GM19240 (cell line): ENCODE measurements around the gene SPATA6L.
A peak's percentile ranks its signal among the peaks of the same experiment; 100 is the strongest.

Source experiments
- DNase-seq: peaks from one replicate; pipeline ENCODE4 v3.0.0; 2011; ENCODE audit warnings: low spot score; ENCODE audit not compliant: insufficient read length

The SPATA6L gene

DNA sequence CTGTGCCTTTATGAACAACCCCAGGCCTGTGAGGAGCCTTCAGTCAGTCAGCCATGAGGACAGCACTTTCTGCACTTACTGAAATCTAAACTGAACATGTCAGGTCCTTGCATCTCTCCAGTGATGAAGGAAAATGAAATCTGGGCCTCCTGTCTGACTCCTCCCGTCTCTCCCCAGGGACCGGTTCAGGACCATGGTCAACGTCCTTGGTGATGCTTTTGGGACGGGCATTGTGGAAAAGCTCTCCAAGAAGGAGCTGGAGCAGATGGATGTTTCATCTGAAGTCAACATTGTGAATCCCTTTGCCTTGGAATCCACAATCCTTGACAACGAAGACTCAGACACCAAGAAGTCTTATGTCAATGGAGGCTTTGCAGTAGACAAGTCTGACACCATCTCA is 81.1 kb downstream of the SPATA6L start:
- DNase-seq = no peak

DNA sequence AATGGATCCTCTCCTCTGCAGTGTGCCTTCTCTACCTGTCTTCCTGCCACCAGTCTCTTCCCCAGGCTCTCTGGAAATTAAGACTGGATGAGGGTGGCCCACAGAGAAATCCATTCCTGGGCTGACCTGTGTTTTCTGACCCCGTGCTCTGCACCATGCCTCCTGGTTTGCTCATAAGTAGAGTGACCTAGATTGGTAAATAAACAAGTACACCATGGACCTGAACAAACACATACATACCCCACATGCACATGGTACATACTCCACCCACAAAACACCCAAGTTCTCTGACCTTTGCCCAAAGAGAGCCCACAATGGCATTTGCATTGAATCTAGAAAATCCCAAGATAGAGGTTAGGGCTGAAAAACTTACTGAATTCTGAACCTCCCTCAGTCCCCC is 81.6 kb downstream of the SPATA6L start:
- DNase-seq = no peak

DNA sequence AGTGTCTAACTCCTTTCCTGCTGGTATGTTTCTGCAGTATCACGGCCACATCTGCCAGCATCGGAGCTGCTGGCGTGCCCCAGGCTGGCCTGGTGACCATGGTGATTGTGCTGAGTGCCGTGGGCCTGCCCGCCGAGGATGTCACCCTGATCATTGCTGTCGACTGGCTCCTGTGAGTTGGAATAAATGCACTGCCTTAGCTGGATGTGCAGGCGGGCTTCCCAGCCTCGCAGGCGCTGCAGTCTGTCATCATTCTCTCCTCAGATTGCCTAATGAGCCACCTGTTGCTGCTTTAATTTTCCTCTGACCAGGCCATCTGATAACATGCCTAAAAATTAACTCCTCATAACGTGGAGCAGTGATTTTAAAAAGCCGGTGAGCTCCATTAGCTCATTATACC is 83.3 kb downstream of the SPATA6L start:
- DNase-seq = no peak

DNA sequence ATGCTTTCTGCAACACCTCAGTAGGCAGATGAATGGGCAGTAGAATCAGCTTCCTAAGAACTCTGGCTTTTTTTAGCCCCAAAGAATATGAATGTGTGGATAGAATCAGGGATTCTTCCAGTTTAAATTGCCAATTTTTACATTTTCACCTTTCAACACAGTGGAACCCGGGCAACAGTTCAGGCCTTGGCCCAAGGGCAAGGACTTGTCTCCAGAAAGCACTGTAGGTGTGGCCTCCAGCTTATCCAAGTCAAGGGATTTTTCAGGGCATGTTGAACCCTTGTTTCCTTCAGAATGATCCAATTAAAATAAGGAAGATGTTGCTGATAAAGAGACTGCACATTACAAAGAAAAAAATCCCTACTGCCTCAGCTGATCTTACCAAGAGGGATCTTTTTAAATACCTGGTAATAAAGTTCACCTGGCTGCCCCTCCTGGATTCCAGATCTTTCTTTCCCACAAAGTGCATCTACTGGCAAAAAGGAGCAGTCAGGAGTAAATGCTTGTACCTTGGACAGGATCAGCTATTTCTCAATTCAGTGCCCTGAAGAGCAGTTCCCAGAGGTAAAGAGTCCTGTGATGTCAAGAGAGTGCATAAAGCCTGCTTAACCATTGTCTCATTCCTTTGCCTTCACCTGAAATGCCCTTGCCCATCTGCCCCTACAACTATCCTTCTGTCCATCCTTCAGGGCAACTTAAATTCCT is 84.3 kb downstream of the SPATA6L start:
- DNase-seq = no peak

DNA sequence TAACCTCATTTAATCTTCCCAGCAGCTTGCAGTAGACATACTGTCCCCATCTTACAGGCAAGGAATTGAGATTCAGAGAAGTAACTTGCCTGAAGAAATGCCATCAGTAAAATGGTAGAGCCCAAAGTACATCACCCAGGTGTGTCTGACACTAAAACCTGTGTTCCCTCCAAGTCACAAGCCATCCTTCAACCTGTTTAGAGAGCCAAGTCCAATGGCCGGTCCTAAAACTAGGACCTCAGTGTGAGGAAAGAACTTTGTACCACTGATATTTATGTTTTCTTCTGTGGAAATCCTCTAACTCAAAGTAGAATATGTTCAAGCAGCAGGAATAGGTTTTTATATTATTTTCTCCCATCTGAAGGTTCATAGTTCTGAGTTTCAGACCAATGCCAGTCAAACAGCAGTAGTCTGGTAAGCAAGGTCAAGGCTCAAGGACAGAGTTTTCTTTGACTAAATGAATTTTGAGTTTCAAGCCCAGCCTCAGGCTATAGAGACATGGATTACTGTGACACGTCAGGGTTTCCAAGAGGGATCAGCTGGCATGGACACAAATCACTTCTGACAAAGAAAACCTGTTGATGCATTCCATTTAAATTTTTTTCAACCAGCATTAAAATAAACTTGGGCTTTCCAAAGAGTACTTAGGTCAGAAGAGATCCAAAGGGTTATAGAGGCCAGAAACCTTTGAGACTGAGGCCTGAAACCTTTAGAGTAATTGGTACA is 85.1 kb downstream of the SPATA6L start:
- DNase-seq = no peak

DNA sequence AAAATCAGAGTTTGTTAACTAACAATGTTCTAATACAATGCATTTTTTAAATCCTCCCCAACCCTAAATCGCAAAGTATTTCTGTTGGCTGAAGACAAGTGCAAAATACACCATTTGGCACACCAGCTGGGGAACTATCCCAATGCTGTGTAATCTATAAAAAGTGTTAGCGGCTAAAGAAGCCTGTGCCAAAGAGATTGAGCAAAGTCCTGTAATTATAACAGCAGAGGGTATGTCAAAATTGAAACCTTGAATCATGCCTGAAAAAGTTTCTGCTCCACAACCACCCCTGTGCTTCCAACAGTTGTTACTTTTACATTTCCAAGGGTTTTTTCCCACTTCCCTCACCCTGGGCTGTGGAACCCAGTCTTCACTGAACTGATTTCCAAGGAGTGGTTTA is 87.3 kb downstream of the SPATA6L start:
- DNase-seq = no peak

DNA sequence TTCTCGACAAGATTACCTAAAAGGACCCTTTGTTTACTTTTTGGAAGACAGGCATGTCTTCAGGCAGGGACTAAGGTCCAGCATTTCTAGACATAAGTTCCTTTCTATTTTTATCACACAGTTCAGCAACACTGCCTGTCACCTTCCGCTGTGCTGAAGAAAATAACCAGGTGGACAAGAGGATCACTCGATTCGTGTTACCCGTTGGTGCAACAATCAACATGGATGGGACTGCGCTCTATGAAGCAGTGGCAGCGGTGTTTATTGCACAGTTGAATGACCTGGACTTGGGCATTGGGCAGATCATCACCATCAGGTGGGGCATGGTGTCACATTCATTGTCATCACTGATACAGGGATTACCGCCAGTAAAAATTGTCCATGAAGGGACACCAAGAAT is 89.8 kb downstream of the SPATA6L start:
- DNase-seq = no peak

DNA sequence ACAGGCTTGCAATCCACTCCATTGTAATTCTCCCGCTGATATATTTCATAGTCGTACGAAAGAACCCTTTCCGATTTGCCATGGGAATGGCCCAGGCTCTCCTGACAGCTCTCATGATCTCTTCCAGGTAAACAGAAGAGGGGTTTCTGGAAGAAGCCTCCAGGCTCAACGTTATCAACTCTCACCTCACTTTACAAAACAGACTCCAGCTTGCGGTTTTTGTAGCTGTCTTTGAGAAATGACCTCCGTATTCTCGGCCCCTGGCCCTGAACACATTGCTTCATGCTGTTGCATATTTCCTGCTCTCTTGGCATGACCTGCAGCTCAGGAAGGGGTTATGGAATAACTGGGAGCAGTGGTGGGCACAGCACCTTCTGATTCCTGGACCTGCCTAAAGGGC is 90.3 kb downstream of the SPATA6L start:
- DNase-seq = no peak

DNA sequence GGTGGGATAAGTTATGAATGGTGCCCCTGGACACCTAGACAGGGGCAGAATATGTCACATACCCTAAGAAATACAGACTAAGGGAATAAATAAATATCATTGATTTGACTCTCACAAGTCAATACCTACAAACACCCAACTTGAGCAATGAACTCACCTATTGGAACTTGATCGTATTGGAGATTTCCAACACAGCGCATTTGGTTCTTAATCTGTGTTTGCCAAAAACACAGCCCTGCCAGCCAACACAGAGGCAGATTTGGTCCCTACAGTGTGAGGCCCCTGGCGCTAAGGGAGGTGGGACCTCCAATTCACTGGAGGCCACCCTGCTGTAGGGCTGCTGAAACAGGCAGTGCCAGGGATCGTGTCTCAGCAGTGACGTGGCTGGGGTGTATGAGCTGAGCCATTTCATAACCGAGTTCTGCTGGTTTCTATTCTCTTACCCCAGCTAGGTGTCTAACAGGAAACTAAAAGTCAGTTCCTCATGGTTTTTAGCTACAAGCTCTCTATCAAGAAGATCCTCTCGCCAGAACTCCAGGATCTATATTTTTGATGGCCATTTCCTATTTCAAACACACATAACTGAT is 91.5 kb downstream of the SPATA6L start:
- peak; percentile 56 for DNase-seq

DNA sequence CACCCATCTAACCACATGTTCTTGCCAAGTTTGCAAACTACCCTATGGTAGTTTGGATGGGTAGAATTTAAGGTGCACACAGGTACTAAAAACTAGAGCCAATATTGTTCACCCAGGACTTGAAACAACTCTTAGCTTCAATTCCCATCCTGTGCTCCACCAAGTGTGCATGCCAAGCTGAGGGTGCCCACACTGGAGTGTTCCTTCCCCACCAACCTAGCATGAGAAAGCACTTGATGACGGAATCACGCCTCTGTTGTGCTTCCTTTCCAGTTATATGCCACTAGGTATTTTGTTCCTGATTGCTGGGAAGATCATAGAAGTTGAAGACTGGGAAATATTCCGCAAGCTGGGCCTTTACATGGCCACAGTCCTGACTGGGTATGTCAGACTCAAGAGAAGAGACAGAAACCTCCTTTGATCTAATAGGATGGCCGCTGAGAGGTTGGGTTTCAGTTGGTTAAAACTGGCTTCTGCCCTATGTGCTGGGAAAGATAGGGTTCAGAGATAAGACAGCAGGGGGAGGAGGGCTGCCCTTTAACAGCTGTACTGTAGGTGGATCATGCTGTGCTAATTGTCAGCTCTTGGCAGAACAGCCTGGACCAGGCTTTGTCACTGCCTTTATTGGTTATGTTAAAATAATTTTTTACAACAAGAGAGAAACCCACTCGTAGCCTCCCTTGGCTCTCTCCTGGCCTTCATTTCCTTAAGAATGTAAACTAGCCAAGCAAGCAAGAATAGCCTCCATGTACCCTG is 92.5 kb downstream of the SPATA6L start:
- no peak for DNase-seq

DNA sequence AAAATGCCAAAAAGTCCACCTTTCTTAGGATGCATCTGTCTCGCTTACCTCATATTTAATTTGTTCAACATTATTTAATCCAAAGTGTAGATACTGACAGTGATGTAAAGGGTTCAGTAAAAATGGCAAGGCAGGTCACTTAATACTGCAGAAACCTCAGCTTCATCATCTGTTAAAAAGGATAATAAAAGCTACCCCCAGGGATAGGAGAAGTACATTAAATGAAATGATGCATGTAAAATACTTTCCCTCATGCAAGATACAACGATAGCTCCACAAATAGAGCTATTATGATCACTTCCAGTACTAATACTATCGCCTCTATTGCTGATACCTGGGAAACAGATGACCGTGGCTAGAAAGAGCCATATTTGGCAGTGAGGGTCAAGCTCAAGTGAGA is 93.1 kb downstream of the SPATA6L start:
- DNase-seq = no peak

DNA sequence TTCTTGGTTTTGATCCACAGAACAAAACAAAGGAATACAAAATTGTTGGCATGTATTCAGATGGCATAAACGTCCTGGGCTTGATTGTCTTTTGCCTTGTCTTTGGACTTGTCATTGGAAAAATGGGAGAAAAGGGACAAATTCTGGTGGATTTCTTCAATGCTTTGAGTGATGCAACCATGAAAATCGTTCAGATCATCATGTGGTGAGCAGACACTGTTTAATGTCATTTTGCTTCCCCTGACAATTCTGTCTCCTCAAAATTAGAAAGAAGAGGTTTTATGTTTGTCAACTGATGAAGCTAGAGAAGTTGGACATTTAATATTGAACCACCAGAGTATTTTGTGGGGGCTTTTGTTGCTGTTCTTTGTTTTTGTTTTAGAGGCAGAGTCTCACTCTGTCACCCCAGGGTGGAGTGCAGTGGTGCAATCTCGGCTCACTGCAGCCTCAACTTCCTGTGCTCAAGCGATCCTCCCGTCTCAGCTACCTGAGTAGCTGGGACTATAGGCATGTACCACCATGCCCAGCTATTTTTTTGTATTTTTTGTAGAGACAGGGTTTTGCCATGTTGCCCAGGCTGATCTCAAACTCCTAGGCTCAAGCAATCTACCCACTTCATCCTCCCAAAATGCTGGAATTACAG is 94.0 kb downstream of the SPATA6L start:
- DNase-seq = no peak

DNA sequence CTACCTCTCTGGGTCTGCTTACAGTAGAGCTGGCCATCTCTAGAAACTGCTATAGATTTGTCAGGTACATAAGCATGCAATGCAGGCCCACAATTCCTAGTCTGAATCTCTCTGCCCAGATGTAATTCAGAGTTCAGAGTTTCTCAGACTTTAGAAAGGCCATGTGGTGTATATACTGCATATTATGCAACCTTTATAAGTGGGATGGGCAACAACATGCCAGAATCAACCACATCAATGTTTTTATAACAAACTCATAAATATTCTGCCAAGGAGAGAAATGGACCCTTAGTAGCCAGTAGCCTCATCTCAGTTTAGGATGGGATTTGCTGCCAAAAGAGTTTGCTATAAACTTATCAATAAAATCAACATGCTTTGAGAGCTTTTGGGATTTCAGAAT is 97.2 kb downstream of the SPATA6L start:
- no peak for DNase-seq

DNA sequence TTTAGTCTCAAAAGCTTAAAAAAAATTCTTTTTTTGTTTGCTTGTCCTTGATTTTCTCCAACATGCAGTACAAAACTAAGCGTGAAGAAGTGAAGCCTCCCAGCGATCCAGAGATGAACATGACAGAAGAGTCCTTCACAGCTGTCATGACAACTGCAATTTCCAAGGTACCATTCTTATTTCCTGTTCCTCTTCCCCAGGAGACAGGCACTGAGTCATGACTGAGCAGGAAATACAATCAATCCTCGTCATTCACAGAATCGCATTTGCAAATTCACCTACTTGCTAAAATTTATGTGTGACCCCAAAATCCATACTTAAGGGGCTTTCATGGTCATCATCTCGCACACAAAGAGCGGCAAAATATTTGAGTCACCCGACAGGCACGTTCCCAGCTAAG is 98.7 kb downstream of the SPATA6L start:
- DNase-seq = no peak

DNA sequence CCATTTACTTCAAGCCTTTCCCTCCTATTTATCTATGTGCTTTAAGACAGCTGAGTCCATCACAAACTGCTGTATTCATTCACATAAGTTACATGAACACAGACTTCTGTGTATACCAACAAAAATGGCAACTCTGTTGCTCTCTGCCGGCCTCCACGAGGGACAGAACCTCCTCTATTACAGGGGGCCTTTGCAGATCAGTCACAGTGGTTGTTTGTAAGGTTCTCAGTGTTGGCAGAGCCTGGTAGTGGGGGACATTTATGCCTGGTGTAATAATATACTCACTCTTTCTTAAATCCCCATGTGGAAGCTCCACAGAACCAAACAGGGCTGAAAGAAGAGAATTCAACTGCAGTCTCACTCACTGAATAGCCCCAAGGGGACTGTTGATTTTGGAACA is 99.5 kb downstream of the SPATA6L start:
- DNase-seq = no peak

DNA sequence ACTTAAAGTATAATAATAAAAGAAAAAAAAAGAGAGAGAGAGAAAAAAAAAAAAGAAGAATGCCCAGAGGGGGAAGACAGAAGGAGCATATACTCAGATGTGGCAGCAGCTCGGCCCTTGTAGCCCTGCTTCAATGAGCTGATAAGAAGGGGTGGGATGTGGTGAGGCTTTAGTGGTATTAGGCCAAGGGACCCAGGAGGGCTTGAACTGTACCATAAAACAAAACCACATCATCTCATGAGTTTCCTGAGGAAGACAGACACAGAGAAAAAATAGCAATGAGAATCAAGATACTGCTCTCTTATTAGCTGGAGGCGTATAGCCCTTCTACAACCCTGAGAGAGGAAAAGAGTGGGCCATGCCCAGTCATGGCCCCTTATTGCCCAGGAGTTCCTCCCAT is 103.2 kb downstream of the SPATA6L start:
- no peak for DNase-seq

DNA sequence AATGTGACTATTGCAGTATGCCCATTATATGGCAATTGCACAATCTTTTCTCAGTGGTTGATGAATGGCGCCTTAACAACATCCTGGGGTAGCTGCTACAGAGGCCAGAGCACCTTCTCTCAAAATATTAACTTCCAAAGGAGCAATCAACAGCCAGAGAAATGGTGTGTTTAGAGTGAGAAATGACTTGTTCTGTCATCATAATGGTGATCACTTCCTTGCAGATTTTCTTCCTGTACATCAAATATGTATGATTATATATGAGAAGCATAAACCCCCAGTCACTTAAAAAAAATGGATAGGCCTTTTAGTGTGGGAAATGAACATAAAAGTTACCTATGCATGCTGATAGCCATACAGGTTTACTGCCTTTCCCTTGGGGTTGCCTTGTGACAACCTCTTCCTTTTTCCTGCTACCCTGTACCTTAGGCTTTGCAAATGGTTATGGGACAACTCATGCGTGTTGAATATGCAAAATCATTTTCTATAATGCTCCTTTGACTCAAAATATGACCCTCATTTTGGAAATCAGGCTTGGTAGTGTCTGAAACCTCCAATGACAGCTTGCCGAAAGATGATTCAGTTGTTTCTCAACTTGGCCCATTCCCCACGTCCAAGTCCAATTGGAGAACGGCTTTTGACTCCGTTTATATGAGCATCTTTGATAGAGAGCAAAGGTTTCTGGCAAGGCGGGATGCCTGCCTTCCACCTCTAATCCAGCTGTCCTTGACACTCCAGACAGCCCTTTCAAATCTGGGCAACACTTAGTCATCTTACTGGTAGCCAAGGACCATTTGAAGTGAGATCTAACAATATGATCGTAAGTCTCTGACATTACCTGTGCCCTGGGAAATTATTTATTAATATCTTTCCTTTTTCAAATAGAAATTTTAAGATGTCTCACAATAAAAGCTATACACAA is 106.8 kb downstream of the SPATA6L start:
- DNase-seq = peak; percentile 8

DNA sequence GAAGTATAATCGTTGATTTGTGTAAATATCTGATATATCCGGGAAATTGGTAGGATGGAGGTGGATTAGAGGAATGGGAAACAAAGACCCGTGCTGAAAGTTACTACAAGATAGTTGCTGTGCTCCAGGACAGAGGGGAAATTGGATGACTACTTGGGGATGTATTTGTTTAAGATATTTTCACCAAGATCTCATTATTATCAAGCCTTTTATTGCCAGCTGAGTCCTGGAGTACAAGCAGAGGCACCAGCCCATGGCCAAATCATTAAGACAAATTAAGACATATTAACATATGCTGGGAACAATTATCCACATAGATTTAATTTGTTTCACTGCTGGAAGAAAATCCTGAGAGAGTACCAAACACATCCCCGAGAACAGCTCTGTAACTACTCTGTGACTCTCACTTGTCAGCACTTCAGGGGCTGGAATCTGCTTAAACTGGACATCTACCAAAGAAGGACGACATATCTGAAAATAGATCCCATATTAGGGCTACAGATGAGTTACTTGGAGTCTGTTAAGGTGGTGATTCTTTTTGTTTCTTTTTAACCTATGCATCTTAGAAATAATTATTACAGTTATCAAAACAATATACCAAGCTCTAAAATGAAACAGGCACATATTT is 107.8 kb downstream of the SPATA6L start:
- DNase-seq = no peak

DNA sequence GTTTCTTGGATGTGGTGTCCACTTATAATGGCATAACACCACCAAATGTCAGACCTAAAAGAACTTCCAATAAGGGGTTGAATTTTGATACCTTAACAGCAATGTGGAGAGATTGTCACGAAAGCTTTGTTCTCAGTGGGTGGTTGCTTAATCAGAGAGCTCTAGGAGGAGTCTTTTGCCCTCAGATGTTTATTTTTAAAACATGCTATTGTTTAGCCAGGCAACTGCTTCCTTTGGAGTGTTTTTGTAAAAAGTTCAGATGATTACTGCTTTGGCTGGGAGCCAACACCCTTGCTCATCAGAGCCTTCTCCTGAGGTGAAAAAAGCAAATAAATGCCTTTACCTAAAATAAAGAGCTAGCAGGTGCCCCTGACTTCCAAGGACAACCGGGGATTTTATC is 111.0 kb downstream of the SPATA6L start:
- DNase-seq = no peak

DNA sequence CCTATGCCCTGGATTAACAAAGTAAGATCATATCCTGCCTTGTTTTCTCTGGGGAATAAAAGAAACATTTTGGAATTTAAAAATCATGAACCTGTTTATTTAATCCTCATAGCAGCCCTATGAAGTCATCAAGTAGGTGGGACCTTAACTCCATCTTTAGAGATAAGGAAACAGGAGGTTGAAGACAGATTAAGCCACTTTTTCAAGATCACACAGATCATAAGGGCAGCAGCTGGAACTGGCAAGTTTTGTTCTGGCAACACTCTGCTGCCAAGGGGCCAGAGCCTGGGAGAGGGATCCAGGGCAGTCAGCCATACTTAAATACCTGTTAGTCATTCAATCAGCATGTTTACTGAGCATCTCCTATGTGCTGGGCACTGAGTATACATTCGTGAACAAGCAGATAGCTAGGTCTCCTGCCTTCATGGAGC is 112.3 kb downstream of the SPATA6L start:
- DNase-seq = no peak
